ENCODE measurements around the gene PSMA3.

PSMA3 gene

GRCh38 chr14:58272588-58273372 is 28.1 kb downstream of the PSMA3 start:
- no peak for DNase-seq

GRCh38 chr14:58274881-58275280 is 30.2 kb downstream of the PSMA3 start:
- no peak for DNase-seq

GRCh38 chr14:58275527-58276190 is 31.0 kb downstream of the PSMA3 start:
- no peak for DNase-seq

- DNase-seq, result no peak
Observed at GRCh38 chr14:58276208-58276607, 31.6 kb downstream of the PSMA3 start.

GRCh38 chr14:58278177-58278576 is 33.5 kb downstream of the PSMA3 start:
- DNase-seq, result no peak

- peak; percentile 42 to 55 for DNase-seq
Observed at GRCh38 chr14:58280954-58281787, 36.5 kb downstream of the PSMA3 start.

- no peak for DNase-seq
Observed at GRCh38 chr14:58281969-58282368, 37.3 kb downstream of the PSMA3 start.

GRCh38 chr14:58282925-58283593 is 38.4 kb downstream of the PSMA3 start:
- DNase-seq, result no peak

- no peak for DNase-seq
Observed at GRCh38 chr14:58283730-58284129, 39.1 kb downstream of the PSMA3 start.

- no peak for DNase-seq
Observed at GRCh38 chr14:58285132-58285531, 40.5 kb downstream of the PSMA3 start.

GRCh38 chr14:58287607-58288042 is 43.0 kb downstream of the PSMA3 start:
- DNase-seq, result no peak

- no peak for DNase-seq
Observed at GRCh38 chr14:58288106-58288792, 43.6 kb downstream of the PSMA3 start.

- no peak for DNase-seq
Observed at GRCh38 chr14:58291646-58292045, 47.0 kb downstream of the PSMA3 start.

GRCh38 chr14:58292187-58292586 is 47.5 kb downstream of the PSMA3 start:
- no peak for DNase-seq

GRCh38 chr14:58294201-58294600 is 49.6 kb downstream of the PSMA3 start:
- DNase-seq, result no peak

GRCh38 chr14:58296726-58297125 is 52.1 kb downstream of the PSMA3 start:
- DNase-seq, result no peak

- no peak for DNase-seq
Observed at GRCh38 chr14:58297412-58297761, 52.7 kb downstream of the PSMA3 start.

GRCh38 chr14:58297762-58298476 is 53.3 kb downstream of the PSMA3 start:
- DNase-seq, result peak; percentile 99

GRCh38 chr14:58298477-58299400 is 54.1 kb downstream of the PSMA3 start, which contains the start of gene ARID4A:
Gene ARID4A (plus strand): TSS chr14:58298555. CDS start chr14:58299855, 1,300 bp downstream.
- DNase-seq, result peak; percentile 39
